ENCODE results near the gene NKX1-2.

NKX1-2 gene

DNA sequence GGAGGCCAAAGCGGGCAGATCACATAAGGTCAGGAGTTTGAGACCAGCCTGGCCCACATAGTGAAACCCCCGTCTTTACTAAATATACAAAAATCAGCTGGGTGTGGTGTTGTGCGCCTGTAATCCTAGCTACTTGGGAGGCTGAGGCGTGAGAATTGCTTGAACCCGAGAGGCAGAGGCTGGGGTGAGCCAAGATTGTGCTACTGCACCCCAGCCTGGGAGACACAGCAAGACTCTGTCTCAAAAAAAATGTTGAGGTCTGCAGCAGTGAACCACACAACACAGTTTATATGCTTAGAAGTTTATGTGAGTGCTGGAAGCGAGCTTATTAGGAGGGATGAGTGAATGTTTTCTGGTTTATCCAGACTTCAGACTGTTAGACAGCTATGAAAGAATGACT lies 22.2 kb upstream of the NKX1-2 start:
- peaks cover 2% of the 10 kb centered on the region; the same call in 1 of the 2 replicates for H3K4me1 ChIP-seq (ENCODE audit: control insufficient read depth, insufficient read depth, low read length)
- no peak for TF ChIP-seq ZBTB17 (tag by site-specific recombination; IDR thresholded peaks at IDR 0.05)

DNA sequence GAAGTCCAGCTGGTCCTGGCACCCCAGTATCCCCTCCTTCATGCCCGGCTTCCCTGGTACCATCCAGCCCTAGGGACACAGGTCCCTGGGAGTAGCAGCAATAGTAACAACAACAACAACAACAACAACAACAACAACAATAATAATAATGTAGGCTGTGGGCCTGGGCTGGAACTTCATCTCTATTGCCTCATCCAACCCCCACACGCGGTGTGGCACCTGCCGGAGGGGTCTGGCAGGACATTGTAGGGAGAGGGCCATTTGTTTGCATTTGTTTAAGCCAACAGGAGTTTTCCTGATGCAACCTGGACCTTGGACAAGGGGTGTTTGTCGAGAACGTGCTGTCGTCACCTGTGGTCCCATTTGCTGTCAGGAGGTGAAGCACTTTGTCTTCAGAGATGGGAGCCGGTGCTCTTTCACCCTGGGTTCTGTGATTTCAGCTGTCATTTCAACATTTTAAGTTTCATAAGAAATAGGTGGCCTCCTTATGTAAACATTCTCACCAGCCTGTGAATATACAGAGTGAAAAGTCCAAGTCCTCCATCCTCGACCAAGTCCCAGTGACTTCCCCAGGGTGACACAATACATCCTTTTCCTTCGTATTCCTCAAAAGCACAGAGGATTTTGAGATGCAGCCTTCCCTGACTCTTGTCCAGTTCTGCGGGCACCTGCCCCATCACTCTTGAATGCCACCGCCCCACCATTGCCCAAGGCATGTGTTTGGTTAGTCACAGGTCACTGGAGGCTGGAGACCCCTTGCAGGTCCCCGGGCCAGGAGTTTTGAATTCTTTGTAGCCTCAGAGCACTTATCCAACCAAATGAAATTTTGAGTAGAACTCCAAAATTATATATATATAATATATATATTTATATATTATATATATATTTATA lies 21.0 kb upstream of the NKX1-2 start:
- TF ChIP-seq ZNF26 (tag by site-specific recombination; IDR thresholded peaks at IDR 0.05), result no peak
- no peak for TF ChIP-seq SCRT2 (tag by site-specific recombination; IDR thresholded peaks at IDR 0.05)
- TF ChIP-seq AEBP2 (tag by site-specific recombination; IDR thresholded peaks at IDR 0.05; ENCODE audit: borderline replicate concordance), result no peak
- TF ChIP-seq, protein P1, sequence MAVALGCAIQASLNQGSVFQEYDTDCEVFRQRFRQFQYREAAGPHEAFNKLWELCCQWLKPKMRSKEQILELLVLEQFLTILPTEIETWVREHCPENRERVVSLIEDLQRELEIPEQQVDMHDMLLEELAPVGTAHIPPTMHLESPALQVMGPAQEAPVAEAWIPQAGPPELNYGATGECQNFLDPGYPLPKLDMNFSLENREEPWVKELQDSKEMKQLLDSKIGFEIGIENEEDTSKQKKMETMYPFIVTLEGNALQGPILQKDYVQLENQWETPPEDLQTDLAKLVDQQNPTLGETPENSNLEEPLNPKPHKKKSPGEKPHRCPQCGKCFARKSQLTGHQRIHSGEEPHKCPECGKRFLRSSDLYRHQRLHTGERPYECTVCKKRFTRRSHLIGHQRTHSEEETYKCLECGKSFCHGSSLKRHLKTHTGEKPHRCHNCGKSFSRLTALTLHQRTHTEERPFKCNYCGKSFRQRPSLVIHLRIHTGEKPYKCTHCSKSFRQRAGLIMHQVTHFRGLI (tag by site-specific recombination; IDR thresholded peaks at IDR 0.05), result no peak
- no peak for TF ChIP-seq ZNF280C (tag by site-specific recombination; IDR thresholded peaks at IDR 0.05)
- no peak for TF ChIP-seq ZBTB7A (tag by site-specific recombination; IDR thresholded peaks at IDR 0.05; ENCODE audit: low read depth)
- TF ChIP-seq ZNF76 (tag by site-specific recombination; IDR thresholded peaks at IDR 0.05; ENCODE audit: borderline replicate concordance, low read depth), result no peak
- TF ChIP-seq, protein P2, sequence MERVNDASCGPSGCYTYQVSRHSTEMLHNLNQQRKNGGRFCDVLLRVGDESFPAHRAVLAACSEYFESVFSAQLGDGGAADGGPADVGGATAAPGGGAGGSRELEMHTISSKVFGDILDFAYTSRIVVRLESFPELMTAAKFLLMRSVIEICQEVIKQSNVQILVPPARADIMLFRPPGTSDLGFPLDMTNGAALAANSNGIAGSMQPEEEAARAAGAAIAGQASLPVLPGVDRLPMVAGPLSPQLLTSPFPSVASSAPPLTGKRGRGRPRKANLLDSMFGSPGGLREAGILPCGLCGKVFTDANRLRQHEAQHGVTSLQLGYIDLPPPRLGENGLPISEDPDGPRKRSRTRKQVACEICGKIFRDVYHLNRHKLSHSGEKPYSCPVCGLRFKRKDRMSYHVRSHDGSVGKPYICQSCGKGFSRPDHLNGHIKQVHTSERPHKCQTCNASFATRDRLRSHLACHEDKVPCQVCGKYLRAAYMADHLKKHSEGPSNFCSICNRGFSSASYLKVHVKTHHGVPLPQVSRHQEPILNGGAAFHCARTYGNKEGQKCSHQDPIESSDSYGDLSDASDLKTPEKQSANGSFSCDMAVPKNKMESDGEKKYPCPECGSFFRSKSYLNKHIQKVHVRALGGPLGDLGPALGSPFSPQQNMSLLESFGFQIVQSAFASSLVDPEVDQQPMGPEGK (tag by site-specific recombination; IDR thresholded peaks at IDR 0.05), result no peak
- TF ChIP-seq ZNF416 (tag by site-specific recombination; IDR thresholded peaks at IDR 0.05), result no peak
- TF ChIP-seq HOXD13 (CRISPR knock-in tag; IDR thresholded peaks at IDR 0.05; ENCODE audit: borderline replicate concordance), result no peak
- no peak for TF ChIP-seq YY1 (tag by site-specific recombination; IDR thresholded peaks at IDR 0.05)
- TF ChIP-seq ZNF157 (tag by site-specific recombination; IDR thresholded peaks at IDR 0.05), result no peak
- TF ChIP-seq REPIN1 (tag by site-specific recombination; IDR thresholded peaks at IDR 0.05; ENCODE audit: low read depth), result no peak
- no peak for TF ChIP-seq MEIS1 (CRISPR knock-in tag; IDR thresholded peaks at IDR 0.05; ENCODE audit: borderline replicate concordance)
- TF ChIP-seq KLF9 (tag by site-specific recombination; IDR thresholded peaks at IDR 0.05; ENCODE audit: low read depth), result no peak
- TF ChIP-seq SCRT1 (tag by site-specific recombination; IDR thresholded peaks at IDR 0.05; ENCODE audit: borderline replicate concordance), result no peak
- no peak for TF ChIP-seq BCL11B (tag by site-specific recombination; IDR thresholded peaks at IDR 0.05; ENCODE audit: low read depth)
- no peak for TF ChIP-seq ZNF549 (tag by site-specific recombination; IDR thresholded peaks at IDR 0.05)
- no peak for TF ChIP-seq PBX3 (CRISPR knock-in tag; IDR thresholded peaks at IDR 0.05)
- Histone ChIP-seq H3K27ac (ENCODE audit: extremely low read depth, low read depth, low read length) (no peak overlapping the region), H3K36me3 (ENCODE audit: control insufficient read depth in 2 of 2, insufficient read depth in 1 of 2, low read length in 2 of 2) (no peaks in the 10 kb centered on the region; a peak in 1 of 3 replicates), H3K4me3 (ENCODE audit: low read depth, low read length) (no peak overlapping the region), H3K9me3 (ENCODE audit: control insufficient read depth, insufficient read depth, low read depth, low read length) (no peaks in the 10 kb centered on the region), H3K4me1 (ENCODE audit: control insufficient read depth, insufficient read depth, low read length) (peaks cover 2% of the 10 kb centered on the region; the same call in 1 of the 2 replicates)
- CTCF ChIA-PET, result no interaction called here
- POLR2A ChIA-PET, result interaction anchor here (1.5 kb wide), 1 partner anchor 52 kb away, joined by 5 read pairs; the partner anchor contains the start of gene OAT

More for the DNA sequence above, 22.2 kb upstream of the NKX1-2 start:
- Histone ChIP-seq H3K4me3 (ENCODE audit: low read depth, low read length) (no peak overlapping the region), H3K36me3 (ENCODE audit: control insufficient read depth in 2 of 2, insufficient read depth in 1 of 2, low read length in 2 of 2) (no peaks in the 10 kb centered on the region; a peak in 1 of 3 replicates), H3K9me3 (ENCODE audit: control insufficient read depth, insufficient read depth, low read depth, low read length) (no peaks in the 10 kb centered on the region), H3K27ac (ENCODE audit: extremely low read depth, low read depth, low read length) (no peak overlapping the region)
- ChIA-PET POLR2A (interaction anchor here (0.9 to 1.5 kb wide), 2 partner anchors 11 to 53 kb away, joined by 3 to 5 read pairs; partner anchors contain the start of gene OAT), CTCF (no interaction called here)
